SK-N-DZ (cell line): ENCODE data around the gene MNX1.

ENCODE experiments used
- DNase-seq: peaks from one replicate; pipeline ENCODE4 v3.0.0-alpha.2; 2015; ENCODE audit warnings: low spot score

The MNX1 gene

GRCh38 chr7:156975620-156976019, 34.8 kb downstream of the MNX1 start:
- no peak for DNase-seq

DNA sequence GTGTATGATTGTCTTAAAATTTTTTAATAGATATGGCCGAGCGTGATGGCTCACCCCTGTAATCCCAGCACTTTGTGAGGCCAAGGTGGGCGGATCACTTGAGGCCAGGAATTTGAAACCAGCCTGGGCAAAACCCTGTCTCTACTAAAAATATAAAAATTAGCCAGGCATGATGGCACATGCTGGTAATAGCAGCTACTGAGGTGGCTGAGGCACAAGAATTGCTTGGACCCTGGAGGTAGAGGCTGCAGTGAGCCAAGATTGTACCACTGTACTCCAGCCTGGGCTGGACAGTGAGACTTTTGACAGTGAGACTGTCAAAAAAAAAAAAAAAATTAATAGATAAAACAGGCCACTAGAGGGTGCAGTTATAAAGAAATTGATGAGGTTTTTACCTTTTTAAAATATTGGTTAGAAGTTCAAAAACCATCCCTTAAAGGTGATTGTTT, 40.5 kb downstream of the MNX1 start:
- DNase-seq: no peak

DNA sequence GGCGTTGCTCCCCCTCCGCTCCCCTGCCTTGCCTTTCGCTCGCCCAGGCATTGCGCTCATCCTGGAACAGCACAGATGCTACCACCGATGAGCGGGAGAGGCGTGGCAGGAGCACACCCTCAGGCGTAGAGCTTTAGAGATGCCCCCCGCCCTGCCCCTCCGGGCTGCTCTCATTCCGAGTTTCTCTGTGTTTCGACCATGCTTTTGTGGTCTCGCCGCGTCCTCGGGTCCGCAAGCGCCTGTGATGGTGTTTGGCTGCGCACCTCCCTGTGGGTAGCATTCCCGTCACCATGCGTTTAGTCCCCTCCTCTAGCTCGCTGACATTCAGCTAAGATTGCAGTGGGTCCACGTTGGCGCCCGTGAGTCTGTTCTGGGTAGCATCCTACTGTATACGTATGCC, 42.3 kb downstream of the MNX1 start:
- no peak for DNase-seq

- no peak for DNase-seq
Measured at GRCh38 chr7:156966387-156966786, 44.1 kb downstream of the MNX1 start.

DNA sequence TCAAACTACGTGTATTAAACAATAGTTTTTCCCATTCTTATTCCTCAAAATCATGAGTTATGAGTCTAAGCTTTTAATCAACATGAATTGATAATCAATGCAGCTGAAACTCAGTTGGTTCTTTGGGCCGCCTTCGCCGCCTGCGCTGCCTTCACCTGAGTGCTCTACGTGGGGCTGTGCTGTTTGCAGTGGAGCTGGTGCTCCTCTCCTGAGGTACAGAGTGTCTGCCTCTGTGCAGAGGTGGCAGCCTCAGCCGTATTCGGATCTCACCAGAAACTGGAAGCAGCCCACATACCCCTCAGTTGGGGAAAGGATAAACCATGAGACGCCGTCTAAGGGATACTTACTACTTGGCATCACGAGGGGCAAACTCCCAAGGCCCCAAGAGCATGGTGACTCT, 45.5 kb downstream of the MNX1 start:
- no peak for DNase-seq

GRCh38 chr7:156963472-156963871, 47.0 kb downstream of the MNX1 start:
- DNase-seq: no peak

DNA sequence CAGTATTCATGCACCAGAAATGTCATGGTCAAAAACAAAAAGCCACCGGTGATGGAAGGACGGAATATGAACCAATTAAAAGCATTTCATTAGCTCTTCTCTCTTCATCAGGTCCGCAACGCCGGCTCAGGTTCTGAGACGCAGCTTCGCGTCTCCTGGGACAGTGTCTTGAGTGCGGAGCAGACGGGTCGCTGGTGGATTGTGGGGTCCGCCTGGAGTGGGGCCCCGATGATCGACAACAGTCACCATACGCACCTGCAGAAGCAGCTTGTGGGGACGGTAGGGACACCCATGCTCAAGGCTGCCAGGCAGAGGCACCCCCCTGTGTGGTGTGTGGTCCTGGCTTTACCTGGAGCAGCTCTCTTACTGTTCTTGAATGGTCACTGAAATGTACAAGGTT, 47.6 kb downstream of the MNX1 start:
- DNase-seq: no peak

DNA sequence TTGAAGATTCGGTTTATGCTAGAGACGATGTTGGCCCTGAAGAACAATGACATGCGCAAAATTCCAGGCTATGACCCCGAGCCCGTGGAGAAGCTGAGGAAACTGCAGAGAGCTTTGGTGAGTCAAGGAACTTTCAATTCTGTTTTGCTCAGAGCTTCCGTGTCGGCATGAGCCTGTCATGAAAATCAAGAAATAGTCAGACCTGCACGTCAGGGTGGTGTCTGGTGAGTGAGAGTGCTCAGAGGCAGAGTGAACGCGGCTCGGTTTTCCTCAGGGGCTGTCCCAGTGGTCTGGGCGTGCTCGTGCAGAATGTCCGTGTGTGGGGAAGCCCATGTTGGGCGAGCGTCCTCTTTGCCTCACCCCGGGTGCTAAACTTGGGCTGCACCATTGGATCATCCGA, 48.3 kb downstream of the MNX1 start:
- no peak for DNase-seq

GRCh38 chr7:156956727-156957126, 53.7 kb downstream of the MNX1 start:
- DNase-seq: no peak

DNA sequence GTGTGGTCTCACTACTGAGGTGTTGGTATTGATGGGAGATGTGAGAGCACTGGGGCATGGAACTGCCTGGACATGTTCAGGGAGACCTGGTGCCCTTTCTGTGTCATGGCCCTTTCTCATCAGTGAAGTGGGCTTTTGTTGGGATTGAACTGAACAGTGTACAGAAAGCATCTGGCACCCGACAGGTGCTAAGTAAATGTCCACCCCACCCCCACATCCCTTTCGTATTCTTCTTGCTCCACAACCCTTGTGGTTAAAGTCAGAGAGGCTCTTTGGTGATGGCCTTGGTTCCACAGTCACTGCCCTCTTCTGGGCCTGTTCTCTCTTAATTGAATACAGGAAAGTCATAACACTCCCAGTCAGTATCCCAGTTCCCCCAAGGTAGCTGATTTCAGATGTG, 55.5 kb downstream of the MNX1 start:
- DNase-seq: no peak
